Lower lobe of right lung (tissue), 2 donors: ENCODE data around the gene FAM120A. TPM values are rescaled to one million over a fixed set of nuclear protein-coding genes. Genes with fewer than 3 reads are reported as not detected.
A peak's percentile ranks its signal among the peaks of the same experiment; 100 is the strongest.

Experiments
- ATAC-seq, 2 donors: fragments of 200-7000 bp; cut with Tn5 transposase; one replicate each; pipeline ENCODE4 v1.9.1; 2020 to 2022; ENCODE audit warnings: mild to moderate bottlenecking in 2 of 2, moderate library complexity in 2 of 2
- DNase-seq: peaks from one replicate; pipeline ENCODE4 v3.0.0-alpha.2; 2020
- H3K27ac ChIP-seq: fragments of 200-600 bp; one replicate; pipeline ENCODE4 v1.8.0; 2022
- H3K27me3 ChIP-seq: fragments of 200-600 bp; one replicate; pipeline ENCODE4 v1.8.0; 2022; ENCODE audit warnings: low read depth
- H3K36me3 ChIP-seq: fragments of 200-600 bp; one replicate; pipeline ENCODE4 v1.8.0; 2022; ENCODE audit warnings: mild to moderate bottlenecking
- H3K4me1 ChIP-seq: fragments of 200-600 bp; one replicate; pipeline ENCODE4 v1.8.0; 2022
- H3K4me3 ChIP-seq: fragments of 200-600 bp; one replicate; pipeline ENCODE4 v1.8.0; 2022; ENCODE audit warnings: mild to moderate bottlenecking
- H3K9me3 ChIP-seq: fragments of 200-600 bp; one replicate; pipeline ENCODE4 v1.8.0; 2022
- CTCF ChIP-seq: fragments of 200-600 bp; IDR thresholded peaks from one replicate; pipeline ENCODE4 v1.8.0; 2022; ENCODE audit warnings: antibody characterized with exemption, mild to moderate bottlenecking
- intact Hi-C: fragments of 100-400 bp; cut with DNase I; formaldehyde crosslinking; loops from one replicate; pipeline ENCODE4 v1.11.0; 2022
- total RNA-seq: library from RNA; stranded (reverse); fragmentation: NEBNext Ultra II Directional; extraction: Animal tissue kit (Norgen Biotek cat#: 25700); gene quantifications from one replicate; pipeline ENCODE4 v1.2.1, GENCODE V29; 2021
- donor health status: DM: no; HTN: yes; CAD: no; lungs with severe emphysema.

The FAM120A gene
- total RNA-seq, 1 donor from 2014 or later: 114 TPM

DNA sequence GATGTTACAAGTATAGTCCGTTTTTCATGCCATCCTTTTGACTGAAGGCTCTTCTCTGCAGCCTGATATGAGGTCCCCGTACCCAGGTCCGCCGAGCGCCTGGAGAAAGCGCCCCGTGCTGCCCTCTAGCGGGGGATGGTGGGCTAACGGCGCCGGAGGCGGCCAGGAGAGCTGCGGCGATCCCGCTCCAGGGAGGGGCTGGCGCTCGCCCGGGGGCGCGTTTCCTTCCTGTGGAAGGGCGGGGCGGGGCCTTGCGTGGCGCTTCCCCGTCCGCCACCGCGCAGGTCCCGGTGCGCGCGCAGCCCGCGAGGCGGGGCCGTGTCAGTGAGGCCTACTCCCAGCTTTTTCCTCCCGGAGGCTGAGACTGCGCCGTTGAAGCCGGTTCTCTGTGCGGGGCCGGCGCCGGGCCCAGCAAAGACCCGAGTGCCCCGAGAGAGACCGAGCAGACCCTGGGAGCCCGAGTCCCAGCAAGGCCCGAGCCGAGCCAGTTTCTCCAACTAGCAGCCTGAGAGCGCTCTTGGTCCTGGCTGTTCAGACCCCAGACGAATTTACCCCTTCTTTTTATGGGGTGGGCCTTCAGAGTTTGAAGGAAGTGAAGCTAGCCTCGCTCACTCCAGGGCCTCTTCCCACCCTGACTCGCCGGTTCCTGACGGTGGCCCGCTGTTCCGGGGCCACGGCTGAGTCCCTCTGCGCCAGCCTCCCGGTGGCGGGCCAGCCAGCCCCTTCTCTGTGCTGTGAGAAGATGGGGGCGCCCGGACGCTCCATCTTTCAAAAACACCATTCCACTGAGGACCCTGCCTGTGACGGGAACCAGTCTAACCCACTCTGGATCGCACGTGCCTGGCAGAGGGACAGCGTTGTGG, 115.2 kb downstream of the FAM120A start:
- Histone ChIP-seq H3K4me1 (peaks cover 10% of the 10 kb centered on the region), H3K36me3 (peaks cover 38% of the 10 kb centered on the region), H3K27ac (peak overlapping the region; percentile 96), H3K9me3 (no peaks in the 10 kb centered on the region), H3K4me3 (peak overlapping the region; percentile 71), H3K27me3 (no peaks in the 10 kb centered on the region)
- intact Hi-C loops: no loop called here
- ATAC-seq (peak; percentile 99 to 100), DNase-seq (peak; percentile 99)
- TF ChIP-seq CTCF: peak; percentile 98

GRCh38 chr9:93567271-93567959, 115.9 kb downstream of the FAM120A start:
- DNase-seq (peak; percentile 52), ATAC-seq (peak; percentile 25 to 55)
- TF ChIP-seq CTCF: no peak

DNA sequence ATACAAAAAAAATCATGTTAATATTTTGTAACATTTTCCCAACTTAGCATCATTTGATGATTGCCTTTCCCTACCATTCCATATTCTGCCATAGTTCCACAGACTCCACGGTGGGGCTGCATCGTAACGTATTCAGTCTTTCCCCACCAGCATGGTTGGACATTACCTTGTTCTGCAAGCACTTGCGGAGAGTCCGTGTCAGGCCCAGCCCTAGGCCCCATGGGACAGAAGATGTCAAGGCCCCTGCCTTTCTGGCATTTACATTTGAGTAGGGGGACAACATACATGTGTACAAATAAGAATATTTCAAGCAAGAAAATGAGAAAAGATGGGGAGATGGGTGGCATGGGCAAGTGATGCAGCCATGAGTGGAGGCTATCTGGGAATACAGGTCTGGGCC, 116.7 kb downstream of the FAM120A start:
- H3K9me3 ChIP-seq: no peaks in the 10 kb centered on the region
- DNase-seq: no peak
- intact Hi-C loops: no loop called here
- H3K4me3 ChIP-seq: no peak overlapping the region
- no peak for ATAC-seq
- peaks cover 10% of the 10 kb centered on the region for H3K4me1 ChIP-seq
- H3K27me3 ChIP-seq: no peaks in the 10 kb centered on the region
- H3K36me3 ChIP-seq: peaks cover 22% of the 10 kb centered on the region
- TF ChIP-seq CTCF: no peak
- H3K27ac ChIP-seq: no peak overlapping the region

More at GRCh38 chr9:93567271-93567959, 115.9 kb downstream of the FAM120A start:
- Histone ChIP-seq H3K4me3 (peak overlapping the region; percentile 71), H3K9me3 (no peaks in the 10 kb centered on the region), H3K36me3 (peaks cover 30% of the 10 kb centered on the region), H3K27me3 (no peaks in the 10 kb centered on the region), H3K27ac (peak overlapping the region; percentile 96), H3K4me1 (peaks cover 10% of the 10 kb centered on the region)
- intact Hi-C loops: no loop called here

GRCh38 chr9:93569621-93570174, 118.2 kb downstream of the FAM120A start:
- Histone ChIP-seq H3K27ac (no peak overlapping the region), H3K4me3 (no peak overlapping the region), H3K36me3 (peaks cover 7% of the 10 kb centered on the region), H3K9me3 (no peaks in the 10 kb centered on the region), H3K27me3 (no peaks in the 10 kb centered on the region), H3K4me1 (peaks cover 16% of the 10 kb centered on the region)
- intact Hi-C loops: no loop called here
- no peak for TF ChIP-seq CTCF
- DNase-seq: no peak
- no peak for ATAC-seq

DNA sequence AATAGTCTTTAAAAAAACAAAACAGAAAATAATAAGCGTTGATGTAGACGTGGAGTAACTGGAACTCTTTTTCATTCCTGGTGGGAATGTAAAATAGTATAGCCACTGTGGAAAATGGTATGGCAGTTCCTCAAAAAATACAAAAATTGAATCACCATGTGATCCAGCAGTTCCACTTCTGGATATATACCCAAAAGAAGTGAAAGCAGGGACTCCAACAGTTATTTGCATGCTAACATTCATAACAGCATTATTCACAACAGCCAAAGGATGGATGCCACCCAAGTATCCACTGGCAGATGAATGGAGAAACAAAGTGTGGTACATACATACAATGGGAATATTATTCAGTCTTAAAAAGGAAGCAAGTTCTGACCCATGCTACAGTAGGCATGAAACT, 120.7 kb downstream of the FAM120A start:
- intact Hi-C loops: no loop called here
- Histone ChIP-seq H3K9me3 (no peaks in the 10 kb centered on the region), H3K4me1 (peaks cover 22% of the 10 kb centered on the region), H3K27ac (no peak overlapping the region), H3K27me3 (no peaks in the 10 kb centered on the region), H3K36me3 (no peaks in the 10 kb centered on the region), H3K4me3 (no peak overlapping the region)
- DNase-seq: no peak
- TF ChIP-seq CTCF: no peak
- no peak for ATAC-seq
